ENCODE measurements around the gene MACROH2A1.
A peak's percentile ranks its signal among the peaks of the same experiment; 100 is the strongest.

The MACROH2A1 gene

DNA sequence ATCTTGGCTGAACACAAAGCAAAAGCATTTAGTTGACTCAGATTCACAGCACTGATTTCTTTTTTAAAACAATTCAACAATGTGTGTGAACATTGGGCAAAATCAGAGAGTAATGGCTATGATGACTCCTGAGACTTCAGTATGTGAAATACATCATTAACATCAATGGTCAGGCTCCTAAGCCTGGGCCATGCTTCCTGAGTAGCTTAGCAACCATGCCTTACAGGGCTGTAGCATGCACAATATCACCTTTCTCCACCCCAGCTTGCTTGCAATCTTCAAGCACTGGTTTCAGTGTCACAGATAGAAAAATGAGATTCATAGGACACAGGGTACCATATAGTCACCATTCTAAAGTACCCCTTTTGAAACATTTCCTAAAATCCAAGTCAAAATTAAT is 41.3 kb downstream of the MACROH2A1 start:
- Histone ChIP-seq H3K4me1 (ENCODE audit: insufficient read depth, low read length) (peaks cover 45% of the 10 kb centered on the region), H3K9me3 (ENCODE audit: low read length) (no peaks in the 10 kb centered on the region), H3K4me3 (ENCODE audit: low read depth in 1 of 2, low read length in 2 of 2) (no peak overlapping the region), H3K36me3 (ENCODE audit: insufficient read depth, low read length) (peaks cover 8% of the 10 kb centered on the region), H3K27ac (ENCODE audit: low read depth, low read length) (no peak overlapping the region), H3K27me3 (ENCODE audit: control insufficient read depth in 1 of 2, insufficient read depth in 2 of 2, low read length in 2 of 2) (no peaks in the 10 kb centered on the region), H3K9ac (ENCODE audit: low read length) (no peak overlapping the region)

DNA sequence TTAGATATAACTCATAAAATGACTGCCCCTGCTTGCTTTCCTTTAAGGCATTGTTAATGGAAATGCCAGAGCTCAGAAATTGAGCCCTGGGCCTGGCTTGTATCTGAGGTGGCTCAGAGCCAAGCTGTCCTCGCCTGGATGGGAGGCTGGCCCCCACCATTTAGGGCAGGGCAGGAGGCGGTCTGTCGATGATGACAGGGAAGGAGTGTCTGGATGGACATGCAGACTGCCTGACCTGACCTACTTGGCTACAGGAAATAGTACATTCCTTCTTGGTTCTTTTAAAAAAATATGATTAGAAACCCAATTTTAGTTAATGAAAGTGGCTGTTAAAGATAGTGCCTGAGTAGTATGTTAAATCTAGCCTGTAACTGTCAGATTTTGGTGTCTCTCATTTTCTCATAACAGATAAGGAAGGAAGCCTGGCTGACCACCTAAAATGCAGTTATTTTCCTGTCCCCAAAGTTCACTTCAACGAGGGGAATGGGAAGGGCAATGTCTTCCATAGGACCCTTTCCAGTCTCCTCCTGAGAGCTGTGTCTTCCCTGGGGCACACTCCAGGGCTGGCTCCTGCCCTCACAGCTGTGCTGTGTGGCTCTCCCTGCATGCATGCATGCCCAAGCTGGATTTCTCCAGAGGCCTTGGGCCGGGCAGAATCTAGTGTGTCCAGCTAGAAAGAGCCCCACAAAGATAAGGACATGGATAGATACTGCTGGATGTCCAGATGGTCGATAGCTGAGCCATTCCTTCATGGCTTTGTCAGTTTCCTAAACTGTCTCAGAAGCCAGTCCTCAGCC is 42.3 kb downstream of the MACROH2A1 start:
- Histone ChIP-seq H3K27me3 (ENCODE audit: control insufficient read depth in 1 of 2, insufficient read depth in 2 of 2, low read length in 2 of 2) (no peaks in the 10 kb centered on the region), H3K9me3 (ENCODE audit: low read length) (no peaks in the 10 kb centered on the region), H3K27ac (ENCODE audit: low read depth, low read length) (peak overlapping the region; percentile 88), H3K36me3 (ENCODE audit: insufficient read depth, low read length) (peaks cover 10% of the 10 kb centered on the region), H3K9ac (ENCODE audit: low read length) (no peak overlapping the region), H3K4me3 (ENCODE audit: low read depth in 1 of 2, low read length in 2 of 2) (no peak overlapping the region), H3K4me1 (ENCODE audit: insufficient read depth, low read length) (peaks cover 45% of the 10 kb centered on the region)

- Histone ChIP-seq H3K4me1 (ENCODE audit: insufficient read depth, low read length) (peaks cover 45% of the 10 kb centered on the region), H3K9me3 (ENCODE audit: low read length) (no peaks in the 10 kb centered on the region), H3K27me3 (ENCODE audit: control insufficient read depth in 1 of 2, insufficient read depth in 2 of 2, low read length in 2 of 2) (no peaks in the 10 kb centered on the region), H3K4me3 (ENCODE audit: low read depth in 1 of 2, low read length in 2 of 2) (no peak overlapping the region), H3K27ac (ENCODE audit: low read depth, low read length) (no peak overlapping the region), H3K36me3 (ENCODE audit: insufficient read depth, low read length) (peaks cover 13% of the 10 kb centered on the region), H3K9ac (ENCODE audit: low read length) (no peak overlapping the region)
These were observed 43.9 kb downstream of the MACROH2A1 start for GRCh38 chr5:135355169-135355568.

DNA sequence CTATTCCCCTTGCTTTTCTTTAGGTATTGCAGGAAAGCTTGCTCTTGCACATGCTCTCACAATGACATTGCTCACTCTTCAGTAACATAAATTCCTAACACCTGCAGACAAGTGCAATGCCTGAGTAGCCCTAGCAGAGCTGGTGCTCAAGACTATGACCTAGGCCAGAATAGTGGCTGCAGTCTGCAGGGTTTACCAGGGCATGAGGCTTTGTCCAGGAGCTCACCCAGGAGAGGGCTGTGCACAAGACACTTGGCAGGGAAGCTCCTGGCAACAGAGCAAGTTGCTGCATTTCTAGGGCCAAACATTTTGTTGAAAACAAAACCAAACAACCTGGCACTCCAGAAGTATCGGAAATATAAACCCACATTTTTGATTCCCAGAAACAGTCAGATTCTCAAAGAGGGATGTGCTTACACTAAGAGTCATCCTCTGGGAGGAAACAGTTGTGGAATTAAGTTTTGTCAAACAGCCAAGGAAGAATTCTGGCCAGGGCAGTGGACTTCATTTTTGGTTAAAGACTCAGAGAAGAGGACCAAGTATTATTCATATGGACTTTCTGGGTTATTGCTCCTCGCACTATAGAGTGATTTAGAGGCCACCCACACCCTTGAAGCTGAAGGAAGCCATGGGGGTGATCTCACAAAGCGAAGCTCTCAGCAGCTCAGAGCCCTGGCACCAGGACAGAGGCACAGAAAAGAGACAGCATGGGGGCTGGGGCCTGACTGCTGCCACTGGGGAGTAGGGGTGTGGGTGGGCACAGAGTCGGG is 44.9 kb downstream of the MACROH2A1 start:
- Histone ChIP-seq H3K4me1 (ENCODE audit: insufficient read depth, low read length) (peaks cover 45% of the 10 kb centered on the region), H3K27ac (ENCODE audit: low read depth, low read length) (peak overlapping the region; percentile 7), H3K4me3 (ENCODE audit: low read depth in 1 of 2, low read length in 2 of 2) (no peak overlapping the region), H3K27me3 (ENCODE audit: control insufficient read depth in 1 of 2, insufficient read depth in 2 of 2, low read length in 2 of 2) (no peaks in the 10 kb centered on the region), H3K9me3 (ENCODE audit: low read length) (no peaks in the 10 kb centered on the region), H3K9ac (ENCODE audit: low read length) (no peak overlapping the region), H3K36me3 (ENCODE audit: insufficient read depth, low read length) (peaks cover 22% of the 10 kb centered on the region)

DNA sequence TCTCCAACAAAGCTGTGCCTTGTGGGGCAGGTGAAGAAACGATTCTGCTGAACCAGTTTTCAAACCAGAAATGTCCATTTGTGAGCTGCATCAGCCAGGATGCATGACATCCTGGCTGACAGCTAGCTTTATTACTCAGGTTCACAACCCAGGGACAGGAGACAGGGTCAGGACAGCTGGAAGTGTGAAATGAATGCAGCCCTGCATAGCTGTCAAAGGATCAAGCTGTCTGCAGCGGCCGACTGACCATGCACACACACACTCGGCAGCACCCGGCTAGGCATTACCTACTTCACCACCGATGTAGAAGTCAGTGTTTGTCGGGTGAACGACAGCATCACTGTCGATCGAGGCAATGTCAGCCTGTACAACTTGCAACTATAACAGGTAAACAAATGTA is 48.5 kb downstream of the MACROH2A1 start:
- Histone ChIP-seq H3K27ac (ENCODE audit: low read depth, low read length) (no peak overlapping the region), H3K27me3 (ENCODE audit: control insufficient read depth in 1 of 2, insufficient read depth in 2 of 2, low read length in 2 of 2) (no peaks in the 10 kb centered on the region), H3K4me3 (ENCODE audit: low read depth in 1 of 2, low read length in 2 of 2) (no peak overlapping the region), H3K4me1 (ENCODE audit: insufficient read depth, low read length) (peaks cover 27% of the 10 kb centered on the region), H3K9me3 (ENCODE audit: low read length) (no peaks in the 10 kb centered on the region), H3K9ac (ENCODE audit: low read length) (no peak overlapping the region), H3K36me3 (ENCODE audit: insufficient read depth, low read length) (peaks cover 37% of the 10 kb centered on the region)

DNA sequence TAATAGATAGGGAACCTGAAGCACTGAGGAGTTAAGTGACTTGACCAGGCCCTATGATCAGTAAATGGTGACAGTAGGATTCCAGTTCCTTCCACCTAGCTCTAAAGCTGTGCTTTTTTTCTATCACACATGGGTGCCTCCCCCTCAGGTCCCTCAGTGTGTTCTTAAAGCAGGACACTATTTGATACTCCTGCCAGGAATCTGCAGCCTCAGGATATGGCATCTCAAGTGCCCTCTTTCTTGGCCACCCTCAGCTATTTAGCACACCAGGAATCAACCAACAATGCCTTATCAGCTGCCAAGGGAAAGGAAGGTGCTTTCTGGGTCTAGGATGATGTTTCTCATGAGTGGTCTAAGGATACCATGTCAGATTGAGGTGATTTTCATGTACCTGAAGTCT is 49.1 kb downstream of the MACROH2A1 start:
- Histone ChIP-seq H3K36me3 (ENCODE audit: insufficient read depth, low read length) (peaks cover 42% of the 10 kb centered on the region), H3K9ac (ENCODE audit: low read length) (no peak overlapping the region), H3K4me1 (ENCODE audit: insufficient read depth, low read length) (peaks cover 21% of the 10 kb centered on the region), H3K9me3 (ENCODE audit: low read length) (no peaks in the 10 kb centered on the region), H3K4me3 (ENCODE audit: low read depth in 1 of 2, low read length in 2 of 2) (no peak overlapping the region), H3K27ac (ENCODE audit: low read depth, low read length) (no peak overlapping the region), H3K27me3 (ENCODE audit: control insufficient read depth in 1 of 2, insufficient read depth in 2 of 2, low read length in 2 of 2) (no peaks in the 10 kb centered on the region)

DNA sequence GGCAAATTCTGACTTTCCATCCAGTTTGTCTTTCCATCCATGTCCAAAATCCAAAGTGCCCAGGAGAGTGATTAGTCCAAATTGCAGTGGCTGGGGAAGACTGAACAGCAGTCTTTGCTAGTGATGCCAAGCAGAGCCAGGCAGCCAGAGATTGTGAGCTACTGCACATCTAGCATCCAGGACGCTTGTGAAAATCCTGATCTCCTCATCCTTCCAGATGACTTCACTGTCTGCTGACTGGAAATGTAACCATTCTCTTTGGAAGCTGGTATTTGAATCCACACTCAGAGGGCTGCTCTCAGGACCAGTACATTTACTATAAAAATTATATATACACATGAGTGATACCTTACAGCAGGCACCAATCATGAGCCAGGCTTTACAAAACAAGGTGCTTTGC is 49.6 kb downstream of the MACROH2A1 start:
- Histone ChIP-seq H3K27me3 (ENCODE audit: control insufficient read depth in 1 of 2, insufficient read depth in 2 of 2, low read length in 2 of 2) (no peaks in the 10 kb centered on the region), H3K27ac (ENCODE audit: low read depth, low read length) (no peak overlapping the region), H3K36me3 (ENCODE audit: insufficient read depth, low read length) (peaks cover 46% of the 10 kb centered on the region), H3K4me1 (ENCODE audit: insufficient read depth, low read length) (peaks cover 16% of the 10 kb centered on the region), H3K4me3 (ENCODE audit: low read depth in 1 of 2, low read length in 2 of 2) (no peak overlapping the region), H3K9me3 (ENCODE audit: low read length) (no peaks in the 10 kb centered on the region), H3K9ac (ENCODE audit: low read length) (no peak overlapping the region)

- Histone ChIP-seq H3K36me3 (ENCODE audit: insufficient read depth, low read length) (peaks cover 52% of the 10 kb centered on the region), H3K27ac (ENCODE audit: low read depth, low read length) (no peak overlapping the region), H3K9me3 (ENCODE audit: low read length) (no peaks in the 10 kb centered on the region), H3K4me3 (ENCODE audit: low read depth in 1 of 2, low read length in 2 of 2) (no peak overlapping the region), H3K9ac (ENCODE audit: low read length) (no peak overlapping the region), H3K27me3 (ENCODE audit: control insufficient read depth in 1 of 2, insufficient read depth in 2 of 2, low read length in 2 of 2) (no peaks in the 10 kb centered on the region), H3K4me1 (ENCODE audit: insufficient read depth, low read length) (peaks cover 11% of the 10 kb centered on the region)
These were observed 50.1 kb downstream of the MACROH2A1 start for GRCh38 chr5:135348918-135349317.

GRCh38 chr5:135347392-135347791 is 51.6 kb downstream of the MACROH2A1 start:
- Histone ChIP-seq H3K27ac (ENCODE audit: low read depth, low read length) (no peak overlapping the region), H3K4me3 (ENCODE audit: low read depth in 1 of 2, low read length in 2 of 2) (no peak overlapping the region), H3K9ac (ENCODE audit: low read length) (no peak overlapping the region), H3K36me3 (ENCODE audit: insufficient read depth, low read length) (peaks cover 64% of the 10 kb centered on the region), H3K9me3 (ENCODE audit: low read length) (no peaks in the 10 kb centered on the region), H3K4me1 (ENCODE audit: insufficient read depth, low read length) (no peaks in the 10 kb centered on the region), H3K27me3 (ENCODE audit: control insufficient read depth in 1 of 2, insufficient read depth in 2 of 2, low read length in 2 of 2) (no peaks in the 10 kb centered on the region)

GRCh38 chr5:135345956-135346731 is 52.9 kb downstream of the MACROH2A1 start:
- H3K27me3 ChIP-seq (ENCODE audit: control insufficient read depth in 1 of 2, insufficient read depth in 2 of 2, low read length in 2 of 2), result no peaks in the 10 kb centered on the region
- H3K36me3 ChIP-seq (ENCODE audit: insufficient read depth, low read length), result peaks cover 76% of the 10 kb centered on the region
- no peaks in the 10 kb centered on the region for H3K9me3 ChIP-seq (ENCODE audit: low read length)
- H3K9ac ChIP-seq (ENCODE audit: low read length), result no peak overlapping the region
- no peak overlapping the region for H3K27ac ChIP-seq (ENCODE audit: low read depth, low read length)
- H3K4me3 ChIP-seq (ENCODE audit: low read depth in 1 of 2, low read length in 2 of 2), result no peak overlapping the region
- H3K4me1 ChIP-seq (ENCODE audit: insufficient read depth, low read length), result no peaks in the 10 kb centered on the region

DNA sequence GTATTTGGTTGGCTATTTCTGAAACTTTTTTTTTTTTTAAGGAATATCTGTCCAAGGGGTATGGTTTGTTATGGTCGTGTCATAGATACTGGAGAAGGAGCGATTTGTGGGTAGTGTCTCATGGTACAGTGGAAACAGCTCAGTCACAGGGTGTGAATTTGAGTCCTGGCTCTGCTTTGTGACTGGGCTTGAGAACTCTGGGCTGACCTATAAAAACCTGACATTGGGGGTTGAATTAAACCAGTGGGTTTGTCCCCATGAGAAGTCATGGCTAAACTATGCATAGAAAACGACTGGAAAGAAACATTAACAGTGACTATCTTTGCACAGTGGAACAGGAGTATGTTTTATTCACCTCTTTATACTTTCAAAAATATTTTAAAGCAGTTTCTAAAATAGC is 54.7 kb downstream of the MACROH2A1 start:
- Histone ChIP-seq H3K4me3 (ENCODE audit: low read depth in 1 of 2, low read length in 2 of 2) (no peak overlapping the region), H3K9ac (ENCODE audit: low read length) (no peak overlapping the region), H3K9me3 (ENCODE audit: low read length) (no peaks in the 10 kb centered on the region), H3K4me1 (ENCODE audit: insufficient read depth, low read length) (no peaks in the 10 kb centered on the region), H3K27ac (ENCODE audit: low read depth, low read length) (no peak overlapping the region), H3K27me3 (ENCODE audit: control insufficient read depth in 1 of 2, insufficient read depth in 2 of 2, low read length in 2 of 2) (no peaks in the 10 kb centered on the region), H3K36me3 (ENCODE audit: insufficient read depth, low read length) (peaks cover 78% of the 10 kb centered on the region)
